NCI-H748 (cell line): ENCODE results near the gene CARD19.

ENCODE experiments used
- DNase-seq: peaks from one replicate; lab custom pipeline; 2025; ENCODE audit not compliant: unreplicated experiment; lab: John Stamatoyannopoulos, UW

The CARD19 gene

DNA sequence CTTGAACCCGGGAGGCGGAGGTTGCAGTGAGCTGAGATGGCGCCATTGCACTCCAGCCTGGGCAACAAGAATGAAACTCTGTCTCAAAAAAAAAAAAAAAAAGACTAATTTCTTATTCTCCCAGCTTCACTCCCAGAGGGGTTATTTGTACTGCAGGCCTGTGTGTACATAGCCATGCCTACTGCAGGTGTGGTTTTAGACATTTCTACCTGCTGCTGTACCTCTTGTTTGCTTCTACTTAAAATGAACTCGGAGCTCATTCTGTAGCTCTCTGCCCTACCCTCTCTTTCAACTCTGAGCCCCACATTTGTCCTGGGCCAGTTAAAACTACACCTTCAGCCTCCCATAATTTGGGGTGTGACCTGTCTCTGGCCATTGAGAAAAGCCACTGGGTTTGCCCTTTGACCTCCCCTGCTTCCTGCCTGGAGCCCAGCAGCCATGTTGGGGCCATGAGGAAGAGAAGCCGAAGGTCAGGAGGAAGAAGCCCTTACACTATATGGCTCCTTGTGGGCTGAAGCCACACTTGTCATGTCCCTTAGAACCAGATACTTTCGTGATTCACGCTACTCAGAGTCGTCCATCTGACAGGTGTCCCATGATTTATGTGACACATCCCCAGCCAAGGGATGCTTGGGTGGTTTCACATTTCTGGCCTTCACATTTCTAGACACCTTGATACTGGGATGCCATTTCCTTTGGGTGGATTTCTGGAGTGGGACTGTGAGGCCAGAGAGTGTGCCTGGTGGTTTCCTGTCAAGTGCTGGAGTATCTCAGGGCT lies 9.4 kb upstream of the CARD19 start:
- DNase-seq: no peak

GRCh38 chr9:93087971-93088655 lies 7.9 kb upstream of the CARD19 start:
- DNase-seq: no peak

GRCh38 chr9:93088656-93089015 lies 7.4 kb upstream of the CARD19 start:
- DNase-seq: no peak

- DNase-seq: no peak
These were observed 7.0 kb upstream of the CARD19 start for GRCh38 chr9:93089024-93089423.

DNA sequence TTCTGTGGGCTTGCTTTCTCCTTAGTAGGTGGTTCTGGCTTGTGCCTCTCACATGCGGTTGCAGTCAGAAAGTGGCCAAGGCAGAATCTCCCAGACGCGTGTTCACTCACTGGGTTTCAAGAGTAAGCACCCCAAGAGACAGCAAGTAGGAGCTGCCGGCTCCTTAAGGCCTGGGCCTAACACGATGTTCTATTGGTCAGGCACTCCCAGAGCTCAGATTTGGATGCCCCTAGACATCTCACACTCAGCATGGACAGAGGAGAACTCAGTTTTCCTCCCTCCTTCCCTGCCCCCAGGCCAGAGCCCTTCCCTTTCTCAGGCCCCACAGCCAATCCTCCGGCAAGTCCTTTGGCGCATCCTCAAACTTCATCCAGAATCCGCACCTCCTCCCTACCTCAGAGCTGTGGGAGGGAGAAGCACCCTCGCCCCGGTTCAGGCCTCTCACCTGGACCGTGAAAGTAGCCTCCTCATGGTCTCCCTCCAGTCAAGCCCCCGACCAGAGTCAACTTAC lies 6.5 kb upstream of the CARD19 start:
- DNase-seq: no peak

- DNase-seq: no peak
These were observed 5.8 kb upstream of the CARD19 start for GRCh38 chr9:93090091-93090655.

DNA sequence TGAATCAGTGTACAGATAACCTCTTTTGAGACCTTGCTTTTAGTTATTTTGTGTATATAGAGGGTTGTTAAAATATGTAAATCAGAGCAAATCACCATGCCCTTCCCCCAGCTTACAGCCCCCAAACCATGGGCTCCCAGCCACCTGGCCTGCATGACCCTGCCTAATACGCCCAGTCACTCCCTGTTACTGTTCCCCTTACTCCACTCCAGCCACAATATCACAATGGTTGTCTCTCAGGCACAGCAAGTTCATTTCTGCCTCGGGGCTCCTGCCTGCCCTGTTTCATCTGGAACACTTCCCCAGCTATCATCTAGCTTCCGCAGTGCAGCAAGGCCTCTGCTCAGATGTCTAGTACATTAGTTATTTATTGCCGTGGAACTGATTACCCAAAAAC lies 5.0 kb upstream of the CARD19 start:
- no peak for DNase-seq

GRCh38 chr9:93091453-93092081 lies 4.5 kb upstream of the CARD19 start:
- no peak for DNase-seq

GRCh38 chr9:93092251-93092991 lies 3.6 kb upstream of the CARD19 start:
- DNase-seq: no peak

DNA sequence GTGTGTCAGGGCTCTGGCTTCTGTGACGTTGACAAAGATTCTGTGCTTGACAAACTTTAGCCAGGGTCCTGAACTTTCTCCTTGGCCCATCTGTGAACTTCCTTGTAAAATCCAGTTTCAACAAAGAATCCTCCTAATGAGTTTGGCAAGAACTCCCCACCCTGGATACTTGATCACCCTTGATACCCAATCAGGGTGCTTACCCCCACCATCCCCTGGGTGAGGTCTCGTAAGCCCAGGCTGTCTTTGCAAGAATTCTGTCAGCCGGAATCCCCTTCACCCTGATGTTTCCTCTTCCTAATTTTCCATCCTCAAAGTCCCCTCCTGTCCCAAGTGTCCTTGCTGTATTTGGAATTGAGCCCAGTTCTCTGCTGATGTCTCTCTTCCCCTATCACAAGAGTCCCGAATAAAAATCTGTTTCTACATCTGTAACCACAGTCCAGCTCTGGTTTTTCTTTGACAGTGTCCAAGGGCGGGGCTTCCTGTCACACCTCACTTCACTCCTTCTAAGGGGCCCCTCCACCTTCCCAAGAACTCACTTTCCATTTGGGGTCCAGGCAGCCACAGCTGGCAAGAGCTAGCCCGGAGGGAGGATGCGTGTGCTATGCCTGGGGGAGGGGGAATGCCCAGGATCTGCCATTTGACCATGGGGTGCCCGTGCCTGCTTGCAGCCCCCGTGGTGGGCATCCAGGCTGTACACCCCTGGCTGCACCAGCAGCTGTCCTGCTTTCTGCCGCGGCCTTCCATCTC lies 2.7 kb upstream of the CARD19 start:
- no peak for DNase-seq

DNA sequence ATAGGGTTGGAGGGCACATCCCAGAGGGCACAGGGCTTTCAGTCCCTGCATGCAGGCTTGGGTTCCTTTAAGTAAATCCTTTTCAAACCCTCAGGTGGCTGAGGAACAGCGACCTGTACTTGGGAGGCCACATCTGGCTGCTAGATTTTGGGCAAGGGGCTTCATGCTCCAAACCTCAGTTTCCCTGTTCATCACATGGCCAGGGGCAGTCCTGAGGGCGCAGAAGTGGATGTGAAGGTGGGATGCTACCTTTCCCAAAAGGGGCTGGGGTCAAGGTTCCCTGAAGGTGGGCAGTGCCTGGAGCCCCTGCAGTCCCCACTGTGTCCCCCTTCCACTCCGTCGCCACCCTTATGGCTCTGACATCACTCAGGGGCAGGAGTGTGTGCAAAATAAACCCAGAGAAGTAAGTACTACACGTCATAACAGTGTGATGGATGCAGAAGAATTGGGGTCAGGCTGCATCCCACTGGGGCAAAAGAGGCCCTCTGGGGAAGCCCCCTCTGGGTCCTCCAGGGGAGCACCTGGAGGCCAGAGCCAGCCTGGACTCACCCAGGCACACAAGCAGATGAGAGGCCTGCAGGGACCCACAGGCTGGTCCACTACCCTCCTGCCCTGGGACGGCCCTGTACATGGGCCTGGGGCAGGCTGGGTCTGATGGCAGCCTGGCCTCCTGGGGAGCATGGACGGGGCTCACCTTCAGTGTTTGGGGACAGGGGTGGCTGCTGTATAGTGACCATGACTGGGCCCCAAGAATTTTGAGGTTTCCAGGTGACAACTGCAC lies 1.9 kb upstream of the CARD19 start:
- DNase-seq: no peak

GRCh38 chr9:93094658-93095204 lies 1.3 kb upstream of the CARD19 start:
- peak; percentile 44 for DNase-seq

GRCh38 chr9:93095205-93096130 lies 549 bp upstream of the CARD19 start:
- DNase-seq: peak; percentile 99

DNA sequence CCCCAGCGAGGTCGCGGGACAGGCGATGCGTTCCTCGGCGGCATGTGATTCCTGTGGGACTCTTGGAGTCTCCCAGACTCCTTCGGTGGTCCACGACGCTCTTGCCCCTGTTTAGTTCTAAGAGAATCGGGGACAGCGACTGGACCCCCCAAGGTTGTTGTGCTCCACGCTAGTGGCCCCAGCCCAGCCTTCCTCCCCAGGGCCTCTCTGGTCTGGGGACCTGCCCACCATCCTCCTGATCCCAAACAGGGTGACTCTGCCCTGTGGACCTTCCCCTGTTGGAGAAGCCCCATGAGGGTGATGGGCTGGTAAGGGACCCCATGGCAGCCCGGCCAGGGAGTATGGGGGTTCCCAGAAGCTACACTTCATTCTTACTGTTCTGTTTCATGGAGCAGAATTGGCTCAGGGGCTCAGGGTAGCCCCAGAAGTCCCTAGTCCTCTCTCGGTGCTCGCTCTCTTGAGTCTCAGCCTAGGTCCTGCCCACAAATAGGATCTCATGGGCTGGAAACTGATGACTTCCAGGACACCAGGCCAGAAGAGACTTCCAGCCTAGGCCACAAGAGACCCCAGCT lies 880 bp downstream of the CARD19 start:
- DNase-seq: no peak

- no peak for DNase-seq
These were observed 1.6 kb downstream of the CARD19 start for GRCh38 chr9:93097511-93098201.

- no peak for DNase-seq
These were observed 2.4 kb downstream of the CARD19 start for GRCh38 chr9:93098236-93098946.
